Parathyroid adenoma (tissue), 2 donors: ENCODE data around the gene STX2.

Source experiments
- H2AFZ ChIP-seq: fragments of 300-600 bp; sonication (generic); one replicate; pipeline ENCODE4 v1.7.0; 2017; ENCODE audit warnings: antibody characterized with exemption, mild to moderate bottlenecking
- H3K27ac ChIP-seq: fragments of 300-600 bp; sonication (generic); one replicate; pipeline ENCODE4 v1.7.0; 2017
- H3K27me3 ChIP-seq: fragments of 300-600 bp; sonication (generic); one replicate; pipeline ENCODE4 v1.7.0; 2017; ENCODE audit warnings: low read length; ENCODE audit not compliant: control insufficient read depth, insufficient read depth
- H3K36me3 ChIP-seq: fragments of 300-600 bp; sonication (generic); one replicate; pipeline ENCODE4 v1.7.0; 2017; ENCODE audit warnings: low read length; ENCODE audit not compliant: control insufficient read depth, insufficient read depth
- H3K4me1 ChIP-seq: fragments of 300-600 bp; sonication (generic); one replicate; pipeline ENCODE4 v1.7.0; 2017; ENCODE audit warnings: control low read depth
- H3K4me2 ChIP-seq: fragments of 300-600 bp; sonication (generic); one replicate; pipeline ENCODE4 v1.7.0; 2017; ENCODE audit warnings: low read length
- H3K4me3 ChIP-seq: fragments of 300-600 bp; sonication (generic); one replicate; pipeline ENCODE4 v1.7.0; 2017; ENCODE audit warnings: low read depth, low read length
- H3K79me2 ChIP-seq: fragments of 300-600 bp; sonication (generic); one replicate; pipeline ENCODE4 v1.7.0; 2017; ENCODE audit warnings: control low read depth
- H3K9ac ChIP-seq: fragments of 300-600 bp; sonication (generic); one replicate; pipeline ENCODE4 v1.7.0; 2017; ENCODE audit warnings: mild to moderate bottlenecking
- H3K9me3 ChIP-seq: fragments of 300-600 bp; sonication (generic); one replicate; pipeline ENCODE4 v1.7.0; 2017; ENCODE audit warnings: low read length; ENCODE audit not compliant: control insufficient read depth
- CTCF ChIP-seq: fragments of 300-600 bp; sonication (generic); IDR thresholded peaks from one replicate; pipeline ENCODE4 v1.7.0; 2017; ENCODE audit warnings: antibody characterized with exemption, mild to moderate bottlenecking
- donor health status: primary hyperparathyroidism.

The STX2 gene

GRCh38 chr12:130768120-130768519 is 70.9 kb downstream of the STX2 start:
- H3K4me2 ChIP-seq: no peak overlapping the region
- H3K4me3 ChIP-seq: no peak overlapping the region
- H3K27ac ChIP-seq: no peak overlapping the region
- TF ChIP-seq CTCF: no peak
- H3K4me1 ChIP-seq: no peaks in the 10 kb centered on the region
- H3K36me3 ChIP-seq: no peaks in the 10 kb centered on the region
- no peaks in the 10 kb centered on the region for H3K27me3 ChIP-seq
- H2AFZ ChIP-seq: no peak overlapping the region
- no peaks in the 10 kb centered on the region for H3K9me3 ChIP-seq
- H3K9ac ChIP-seq: no peak overlapping the region
- no peaks in the 10 kb centered on the region for H3K79me2 ChIP-seq

GRCh38 chr12:130766470-130766869 is 72.6 kb downstream of the STX2 start:
- Histone ChIP-seq H3K27ac (no peak overlapping the region), H3K4me3 (no peak overlapping the region), H3K4me1 (no peaks in the 10 kb centered on the region), H3K27me3 (no peaks in the 10 kb centered on the region), H3K9ac (no peak overlapping the region), H2AFZ (no peak overlapping the region), H3K9me3 (no peaks in the 10 kb centered on the region), H3K4me2 (no peak overlapping the region), H3K36me3 (no peaks in the 10 kb centered on the region), H3K79me2 (no peaks in the 10 kb centered on the region)
- no peak for TF ChIP-seq CTCF

- Histone ChIP-seq H3K27ac (no peak overlapping the region), H3K36me3 (no peaks in the 10 kb centered on the region), H3K4me2 (no peak overlapping the region), H3K4me3 (no peak overlapping the region), H3K9ac (no peak overlapping the region), H3K79me2 (no peaks in the 10 kb centered on the region), H3K27me3 (no peaks in the 10 kb centered on the region), H3K4me1 (no peaks in the 10 kb centered on the region), H2AFZ (no peak overlapping the region), H3K9me3 (no peaks in the 10 kb centered on the region)
- TF ChIP-seq CTCF: no peak
Observed at GRCh38 chr12:130765186-130765659, 73.8 kb downstream of the STX2 start.

- Histone ChIP-seq H3K9me3 (no peaks in the 10 kb centered on the region), H3K27me3 (no peaks in the 10 kb centered on the region), H3K79me2 (no peaks in the 10 kb centered on the region), H2AFZ (no peak overlapping the region), H3K27ac (no peak overlapping the region), H3K4me3 (no peak overlapping the region), H3K4me1 (no peaks in the 10 kb centered on the region), H3K4me2 (no peak overlapping the region), H3K36me3 (no peaks in the 10 kb centered on the region), H3K9ac (no peak overlapping the region)
- no peak for TF ChIP-seq CTCF
Observed at GRCh38 chr12:130764475-130765185, 74.4 kb downstream of the STX2 start.

GRCh38 chr12:130764073-130764472 is 75.0 kb downstream of the STX2 start:
- no peak for TF ChIP-seq CTCF
- Histone ChIP-seq H3K36me3 (no peaks in the 10 kb centered on the region), H3K4me2 (no peak overlapping the region), H3K79me2 (no peaks in the 10 kb centered on the region), H3K4me3 (no peak overlapping the region), H3K27me3 (no peaks in the 10 kb centered on the region), H2AFZ (no peak overlapping the region), H3K9ac (no peak overlapping the region), H3K4me1 (no peaks in the 10 kb centered on the region), H3K9me3 (no peaks in the 10 kb centered on the region), H3K27ac (no peak overlapping the region)
